H1 (cell line): Measurements from ENCODE around the gene DSTYK.

Experiments used
- BACH1 ChIP-seq: IDR thresholded peaks from 2 replicates; pipeline ENCODE4 v1.6.1; 2012; ENCODE audit warnings: low read length, improper control_type of control experiment
- CBX8 ChIP-seq: fragments of 300-800, 300-1000 bp; sonication (generic); IDR thresholded peaks from 2 replicates; pipeline ENCODE4 v1.7.1; 2016; ENCODE audit warnings: low read depth, low read length, borderline replicate concordance
- CHD1 ChIP-seq: IDR thresholded peaks from 2 replicates; pipeline ENCODE4 v1.6.1; 2012; ENCODE audit warnings: low read depth, low read length, improper control_type of control experiment
- EZH2 ChIP-seq: fragments of 200-600 bp; sonication (generic); IDR thresholded peaks from 2 replicates; pipeline ENCODE4 v1.7.1; 2012; ENCODE audit warnings: low read depth, mild to moderate bottlenecking, moderate library complexity, low read length, inconsistent platforms; ENCODE audit not compliant: severe bottlenecking
- FOSL1 ChIP-seq: IDR thresholded peaks from 2 replicates; pipeline ENCODE4 v1.6.1; 2011; ENCODE audit warnings: mild to moderate bottlenecking, low read depth, low read length, moderate library complexity; ENCODE audit not compliant: insufficient read depth
- GABPA ChIP-seq: IDR thresholded peaks from 2 replicates; pipeline ENCODE4 v1.6.1; 2011; ENCODE audit warnings: mild to moderate bottlenecking, low read length, moderate library complexity, borderline replicate concordance; ENCODE audit not compliant: insufficient read depth
- HDAC6 ChIP-seq: IDR thresholded peaks from one replicate; pipeline ENCODE4 v1.7.1; 2012; ENCODE audit warnings: low read depth, mild to moderate bottlenecking, inconsistent platforms, low read length, moderate library complexity
- POLR2A ChIP-seq, 2 experiments: IDR thresholded peaks; 1 replicate in 1 of 2; 2 replicates in 1 of 2; pipeline ENCODE4 v1.6.1; 2011; ENCODE audit warnings: low read depth in 2 of 2, low read length in 2 of 2, mild to moderate bottlenecking in 2 of 2; ENCODE audit errors: control extremely low read depth in 1 of 2
- YY1 ChIP-seq: IDR thresholded peaks from 2 replicates; pipeline ENCODE4 v1.6.1; 2011; ENCODE audit warnings: low read depth, mild to moderate bottlenecking, low read length
- TF ChIP-seq, protein P1 (sequence below), 3 experiments: IDR thresholded peaks; 1 replicate in 2 of 3; 2 replicates in 1 of 3; pipeline versions ENCODE4 v1.5.1 to v1.6.1; 2011; ENCODE audit warnings: low read length in 3 of 3, mild to moderate bottlenecking in 3 of 3, inconsistent platforms in 2 of 3, low read depth in 1 of 3, moderate library complexity in 1 of 3; ENCODE audit not compliant: insufficient read depth in 1 of 3; ENCODE audit errors: control extremely low read depth in 1 of 3

DNA sequence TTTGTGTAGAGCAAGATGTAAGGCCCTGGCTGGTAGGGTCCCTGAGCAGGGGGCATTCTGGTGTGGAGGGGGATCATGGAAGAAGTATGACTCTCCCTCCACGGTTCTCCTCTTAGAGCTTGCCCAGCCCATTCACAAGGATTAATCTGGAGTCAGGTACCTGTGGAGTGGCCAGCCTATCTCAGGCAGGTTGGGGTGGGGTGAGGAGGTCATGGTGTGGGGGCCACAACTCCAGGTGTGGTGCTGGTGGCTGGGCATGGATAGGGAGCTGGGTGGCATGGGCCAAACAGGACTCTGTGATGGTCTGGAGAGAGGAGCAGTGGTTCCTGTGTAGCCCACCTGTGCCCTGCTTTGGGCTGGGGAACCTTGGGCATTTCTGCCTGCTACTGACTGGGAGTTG is 48.5 kb upstream of the DSTYK start:
- no peak for TF ChIP-seq FOSL1
- no peak for TF ChIP-seq CBX8
- TF ChIP-seq GABPA: no peak
- no peak for TF ChIP-seq YY1
- TF ChIP-seq, protein P1, sequence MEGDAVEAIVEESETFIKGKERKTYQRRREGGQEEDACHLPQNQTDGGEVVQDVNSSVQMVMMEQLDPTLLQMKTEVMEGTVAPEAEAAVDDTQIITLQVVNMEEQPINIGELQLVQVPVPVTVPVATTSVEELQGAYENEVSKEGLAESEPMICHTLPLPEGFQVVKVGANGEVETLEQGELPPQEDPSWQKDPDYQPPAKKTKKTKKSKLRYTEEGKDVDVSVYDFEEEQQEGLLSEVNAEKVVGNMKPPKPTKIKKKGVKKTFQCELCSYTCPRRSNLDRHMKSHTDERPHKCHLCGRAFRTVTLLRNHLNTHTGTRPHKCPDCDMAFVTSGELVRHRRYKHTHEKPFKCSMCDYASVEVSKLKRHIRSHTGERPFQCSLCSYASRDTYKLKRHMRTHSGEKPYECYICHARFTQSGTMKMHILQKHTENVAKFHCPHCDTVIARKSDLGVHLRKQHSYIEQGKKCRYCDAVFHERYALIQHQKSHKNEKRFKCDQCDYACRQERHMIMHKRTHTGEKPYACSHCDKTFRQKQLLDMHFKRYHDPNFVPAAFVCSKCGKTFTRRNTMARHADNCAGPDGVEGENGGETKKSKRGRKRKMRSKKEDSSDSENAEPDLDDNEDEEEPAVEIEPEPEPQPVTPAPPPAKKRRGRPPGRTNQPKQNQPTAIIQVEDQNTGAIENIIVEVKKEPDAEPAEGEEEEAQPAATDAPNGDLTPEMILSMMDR (IDR thresholded peaks at IDR 0.05; ENCODE audit: control extremely low read depth in 1 of 3, insufficient read depth in 1 of 3, low read depth in 1 of 3, low read length in 3 of 3): no peak
- no peak for TF ChIP-seq EZH2
- no peak for TF ChIP-seq HDAC6
- TF ChIP-seq POLR2A (IDR thresholded peaks at IDR 0.05; ENCODE audit: control extremely low read depth in 1 of 2, low read depth in 2 of 2, low read length in 2 of 2): no peak
- no peak for TF ChIP-seq CHD1
- TF ChIP-seq BACH1: no peak
